IMR-90 (cell line): ENCODE measurements around the gene FRMD3. TPM values are rescaled to one million over a fixed set of nuclear protein-coding genes. Genes with fewer than 3 reads are reported as not detected.

ENCODE experiments used
- ATAC-seq: fragments of 200-7000 bp; cut with Tn5 transposase; 2 replicates; pipeline ENCODE4 v1.9.1; 2020; ENCODE audit warnings: low read depth, mild to moderate bottlenecking, moderate library complexity
- BruUV-seq: library from RNA; stranded (reverse); fragments of 400-500 nt; replicated peaks from 2 replicates; lab custom pipeline; 2021; lab: Mats Ljungman, UMichigan
- CTCF ChIA-PET: fragments of 300-600 bp; formaldehyde crosslinking; extraction: SDS; loops from one replicate; lab custom pipeline; 2021; ENCODE audit warnings: antibody characterized with exemption; lab: Yijun Ruan, JAX
- POLR2A ChIA-PET: fragments of 300-600 bp; sonication (Branson Sonifier 250); formaldehyde crosslinking; loops from one replicate; lab custom pipeline; 2022; ENCODE audit warnings: antibody characterized with exemption; ENCODE audit not compliant: unreplicated experiment; lab: Charles Lee
- DNase-seq: peaks from one replicate; pipeline ENCODE4 v3.0.0; 2013
- H2AFZ ChIP-seq: replicated peaks from 2 replicates; pipeline ENCODE3; 2013; ENCODE audit warnings: low read length, mild to moderate bottlenecking; ENCODE audit not compliant: poor library complexity
- H2AK5ac ChIP-seq: 2 replicates; pipeline ENCODE4 v1.6.1; 2013; ENCODE audit warnings: low read depth, low read length, inconsistent platforms
- H2AK9ac ChIP-seq: replicated peaks from 2 replicates; pipeline ENCODE3; 2013; ENCODE audit warnings: mild to moderate bottlenecking, low read depth, low read length, moderate library complexity; ENCODE audit not compliant: poor library complexity
- H2BK120ac ChIP-seq: 2 replicates; pipeline ENCODE4 v1.6.1; 2013; ENCODE audit warnings: low read depth, low read length, inconsistent platforms
- H2BK15ac ChIP-seq: 3 replicates; pipeline ENCODE4 v1.6.1; 2013; ENCODE audit warnings: low read depth, low read length, inconsistent platforms
- H2BK20ac ChIP-seq: 2 replicates; pipeline ENCODE4 v1.6.1; 2013; ENCODE audit warnings: low read depth, mild to moderate bottlenecking, inconsistent platforms, low read length, moderate library complexity
- H2BK5ac ChIP-seq: 2 replicates; pipeline ENCODE4 v1.6.1; 2013; ENCODE audit warnings: mild to moderate bottlenecking, low read depth, low read length, inconsistent platforms; ENCODE audit not compliant: poor library complexity, severe bottlenecking
- H3K14ac ChIP-seq: replicated peaks from 2 replicates; pipeline ENCODE4 v1.6.1; 2013; ENCODE audit warnings: low read depth, low read length, inconsistent platforms
- H3K18ac ChIP-seq: 2 replicates; pipeline ENCODE4 v1.6.1; 2013; ENCODE audit warnings: low read depth, low read length, control low read depth
- H3K23ac ChIP-seq: 2 replicates; pipeline ENCODE4 v1.6.1; 2013; ENCODE audit warnings: low read depth, low read length, inconsistent platforms
- H3K27ac ChIP-seq: 2 replicates; pipeline ENCODE4 v1.5.1; 2013; ENCODE audit warnings: mild to moderate bottlenecking, control low read depth, low read length; ENCODE audit not compliant: insufficient read depth
- H3K27me3 ChIP-seq: 2 replicates; pipeline ENCODE4 v1.6.1; 2013; ENCODE audit warnings: low read length; ENCODE audit not compliant: control insufficient read depth, insufficient read depth
- H3K36me3 ChIP-seq: 2 replicates; pipeline ENCODE4 v1.6.1; 2013; ENCODE audit warnings: low read length, mixed read lengths; ENCODE audit not compliant: control insufficient read depth, insufficient read depth
- H3K4ac ChIP-seq: 2 replicates; pipeline ENCODE4 v1.6.1; 2013; ENCODE audit warnings: low read depth, low read length, inconsistent platforms
- H3K4me1 ChIP-seq: 2 replicates; pipeline ENCODE4 v1.6.1; 2013; ENCODE audit warnings: low read length, mixed read lengths; ENCODE audit not compliant: control insufficient read depth, insufficient read depth
- H3K4me2 ChIP-seq: 2 replicates; pipeline ENCODE4 v1.6.1; 2013; ENCODE audit warnings: low read depth, mild to moderate bottlenecking, control low read depth, low read length, moderate library complexity
- H3K4me3 ChIP-seq: 2 replicates; pipeline ENCODE4 v1.5.1; 2013; ENCODE audit warnings: low read depth, mild to moderate bottlenecking, control low read depth, low read length, moderate library complexity; ENCODE audit not compliant: insufficient read depth
- H3K56ac ChIP-seq: 2 replicates; pipeline ENCODE4 v1.6.1; 2013; ENCODE audit warnings: low read length, inconsistent platforms; ENCODE audit not compliant: insufficient read depth; ENCODE audit errors: extremely low read depth
- H3K79me1 ChIP-seq, 2 experiments: 2 replicates each; pipeline ENCODE4 v1.6.1; 2013; ENCODE audit warnings: low read length in 2 of 2, inconsistent platforms in 1 of 2, low read depth in 1 of 2
- H3K9ac ChIP-seq: 2 replicates; pipeline ENCODE4 v1.6.1; 2013; ENCODE audit warnings: low read depth, low read length, control low read depth
- H3K9me1 ChIP-seq: 2 replicates; pipeline ENCODE4 v1.6.1; 2013; ENCODE audit warnings: low read length, inconsistent platforms; ENCODE audit not compliant: insufficient read depth
- H3K9me3 ChIP-seq: 2 replicates; pipeline ENCODE4 v1.6.1; 2013; ENCODE audit warnings: low read length; ENCODE audit not compliant: control insufficient read depth, insufficient read depth
- H4K20me1 ChIP-seq: 2 replicates; pipeline ENCODE4 v1.6.1; 2013; ENCODE audit warnings: low read length, inconsistent platforms; ENCODE audit not compliant: insufficient read depth
- H4K5ac ChIP-seq: 2 replicates; pipeline ENCODE4 v1.6.1; 2013; ENCODE audit warnings: mild to moderate bottlenecking, low read depth, low read length, control low read depth
- H4K8ac ChIP-seq, 2 experiments: 2 replicates each; pipeline ENCODE4 v1.6.1; 2013; ENCODE audit warnings: low read depth in 2 of 2, low read length in 2 of 2, control low read depth in 1 of 2, inconsistent platforms in 1 of 2
- H4K91ac ChIP-seq: 2 replicates; pipeline ENCODE4 v1.6.1; 2013; ENCODE audit warnings: low read depth, low read length, inconsistent platforms; ENCODE audit not compliant: insufficient read depth
- BHLHE40 ChIP-seq: fragments of 150-350 bp; IDR thresholded peaks from 2 replicates; pipeline ENCODE4 v1.6.1; 2016; ENCODE audit warnings: mild to moderate bottlenecking, low read depth, low read length
- CEBPB ChIP-seq: IDR thresholded peaks from 2 replicates; pipeline ENCODE4 v1.6.1; 2012; ENCODE audit warnings: low read depth, low read length, improper control_type of control experiment
- CHD1 ChIP-seq: IDR thresholded peaks from 2 replicates; pipeline ENCODE4 v1.6.1; 2012; ENCODE audit warnings: low read depth, low read length, improper control_type of control experiment
- FOS ChIP-seq: fragments of 150-350 bp; IDR thresholded peaks from 2 replicates; pipeline ENCODE4 v1.6.1; 2016; ENCODE audit warnings: low read depth, low read length
- MAFK ChIP-seq: IDR thresholded peaks from 2 replicates; pipeline ENCODE4 v1.6.1; 2012; ENCODE audit warnings: low read depth, low read length, improper control_type of control experiment
- MAZ ChIP-seq: IDR thresholded peaks from 2 replicates; pipeline ENCODE4 v1.6.1; 2012; ENCODE audit warnings: low read depth, mild to moderate bottlenecking, low read length, improper control_type of control experiment, moderate library complexity, borderline replicate concordance
- MXI1 ChIP-seq: IDR thresholded peaks from 2 replicates; pipeline ENCODE4 v1.6.1; 2012; ENCODE audit warnings: low read depth, mild to moderate bottlenecking, low read length, moderate library complexity, borderline replicate concordance
- NFE2L2 ChIP-seq: fragments of 150-350 bp; IDR thresholded peaks from 2 replicates; pipeline ENCODE4 v1.6.1; 2016; ENCODE audit warnings: low read depth, mild to moderate bottlenecking, low read length
- POLR2A ChIP-seq: IDR thresholded peaks from 2 replicates; pipeline ENCODE4 v1.6.1; 2012; ENCODE audit warnings: mild to moderate bottlenecking, low read depth, low read length
- RAD21 ChIP-seq: IDR thresholded peaks from 2 replicates; pipeline ENCODE4 v1.6.1; 2012; ENCODE audit warnings: low read length, improper control_type of control experiment
- RCOR1 ChIP-seq: IDR thresholded peaks from 2 replicates; pipeline ENCODE4 v1.6.1; 2012; ENCODE audit warnings: mild to moderate bottlenecking, low read length, improper control_type of control experiment; ENCODE audit not compliant: insufficient replicate concordance
- RFX5 ChIP-seq: IDR thresholded peaks from 2 replicates; pipeline ENCODE4 v1.8.0; 2012; ENCODE audit warnings: low read depth, mild to moderate bottlenecking, low read length, moderate library complexity
- SMC3 ChIP-seq: fragments of 150-350 bp; IDR thresholded peaks from 2 replicates; pipeline ENCODE4 v1.6.1; 2016; ENCODE audit warnings: low read depth, mild to moderate bottlenecking, antibody characterized with exemption, low read length, moderate library complexity
- WGBS, 2 experiments: methylation state at CpG; one replicate each; pipeline versions ENCODE4 v1.1.5 to v1.1.7; 2013; ENCODE audit warnings: missing lambda C conversion rate in 2 of 2; ENCODE audit not compliant: insufficient read length in 1 of 2; ENCODE audit errors: extremely low coverage in 2 of 2; 5-methylcytosine and 5-hydroxymethylcytosine counted together
- dilution Hi-C: fragments of 300-500 bp; cut with HindIII; formaldehyde crosslinking; loops from one replicate; pipeline ENCODE4 v1.14.3; 2018; ENCODE audit warnings: low sequenced_read_pairs; ENCODE audit not compliant: unreplicated experiment
- in situ Hi-C: fragments of 300-500 bp; cut with MboI; formaldehyde crosslinking; loops from 3 replicates; pipeline ENCODE4 v1.14.3; 2019; ENCODE audit warnings: low sequenced_read_pairs, inconsistent platforms, mixed read lengths
- intact Hi-C: fragments of 100-400 bp; cut with micrococcal nuclease; formaldehyde crosslinking; loops from 2 replicates; pipeline ENCODE4 v1.10.0; 2022
- polyA plus RNA-seq, 3 experiments: library from polyadenylated mRNA; depleted of rRNA; stranded (reverse); fragments of >200 nt; gene quantifications; 2 replicates each; pipeline ENCODE4 v1.2.3, GENCODE V29; 2012; ENCODE audit warnings: low replicate concordance in 1 of 3
- total RNA-seq: library from RNA; depleted of rRNA; stranded (reverse); fragments of >200 nt; gene quantifications from 2 replicates; pipeline ENCODE4 v1.2.3, GENCODE V29; 2012
- TF ChIP-seq, protein P1 (sequence below): conservative IDR thresholded peaks from 2 replicates; pipeline ENCODE4 v1.5.1; 2012; ENCODE audit warnings: mild to moderate bottlenecking, low read depth, low read length, improper control_type of control experiment
- TF ChIP-seq, protein P2 (sequence below): fragments of 150-350 bp; IDR thresholded peaks from 2 replicates; pipeline ENCODE4 v1.6.1; 2016; ENCODE audit warnings: low read depth, mild to moderate bottlenecking, low read length, moderate library complexity, borderline replicate concordance

FRMD3 gene
- total and polyA plus RNA-seq, 2 of the 4 experiments (the other 2 are of a cell fraction), result 0.02 to 0.18 TPM

GRCh38 chr9:83280790-83281189 lies 257.4 kb downstream of the FRMD3 start:
- ATAC-seq (no peak), DNase-seq (no peak)
- Histone ChIP-seq H3K9ac (no peak overlapping the region), H3K27ac (no peak overlapping the region), H3K9me3 (peaks cover 3% of the 10 kb centered on the region; the same call in 1 of the 2 replicates), H3K4me2 (no peak overlapping the region), H3K9me1 (no peaks in the 10 kb centered on the region), H3K18ac (no peak overlapping the region), H3K23ac (no peak overlapping the region), H3K4me3 (no peak overlapping the region), H2BK20ac (no peak overlapping the region), H3K36me3 (no peaks in the 10 kb centered on the region), H2BK5ac (no peak overlapping the region), H2AFZ (no peak overlapping the region), H2AK5ac (no peak overlapping the region), H3K56ac (no peak overlapping the region), H4K20me1 (no peaks in the 10 kb centered on the region), H3K14ac (no peak overlapping the region), H4K5ac (no peak overlapping the region), H3K4ac (no peak overlapping the region), H3K4me1 (no peaks in the 10 kb centered on the region), H4K91ac (no peak overlapping the region), H3K79me1 (no peaks in the 10 kb centered on the region), H2BK120ac (no peak overlapping the region), H2BK15ac (no peak overlapping the region), H2AK9ac (no peak overlapping the region), H3K27me3 (no peaks in the 10 kb centered on the region), H4K8ac (no peak overlapping the region)
- intact Hi-C loops (no loop called here), dilution Hi-C loops (no loop called here), in situ Hi-C loops (no loop called here)
- ChIA-PET POLR2A (no interaction called here), CTCF (no interaction called here)
- WGBS, 2 experiments, result no CpG with 5 or more reads among the region's 2 CpGs
- TF ChIP-seq, protein P1, sequence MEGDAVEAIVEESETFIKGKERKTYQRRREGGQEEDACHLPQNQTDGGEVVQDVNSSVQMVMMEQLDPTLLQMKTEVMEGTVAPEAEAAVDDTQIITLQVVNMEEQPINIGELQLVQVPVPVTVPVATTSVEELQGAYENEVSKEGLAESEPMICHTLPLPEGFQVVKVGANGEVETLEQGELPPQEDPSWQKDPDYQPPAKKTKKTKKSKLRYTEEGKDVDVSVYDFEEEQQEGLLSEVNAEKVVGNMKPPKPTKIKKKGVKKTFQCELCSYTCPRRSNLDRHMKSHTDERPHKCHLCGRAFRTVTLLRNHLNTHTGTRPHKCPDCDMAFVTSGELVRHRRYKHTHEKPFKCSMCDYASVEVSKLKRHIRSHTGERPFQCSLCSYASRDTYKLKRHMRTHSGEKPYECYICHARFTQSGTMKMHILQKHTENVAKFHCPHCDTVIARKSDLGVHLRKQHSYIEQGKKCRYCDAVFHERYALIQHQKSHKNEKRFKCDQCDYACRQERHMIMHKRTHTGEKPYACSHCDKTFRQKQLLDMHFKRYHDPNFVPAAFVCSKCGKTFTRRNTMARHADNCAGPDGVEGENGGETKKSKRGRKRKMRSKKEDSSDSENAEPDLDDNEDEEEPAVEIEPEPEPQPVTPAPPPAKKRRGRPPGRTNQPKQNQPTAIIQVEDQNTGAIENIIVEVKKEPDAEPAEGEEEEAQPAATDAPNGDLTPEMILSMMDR, result no peak
- TF ChIP-seq CHD1 (no peak), RFX5 (no peak), MXI1 (no peak), FOS (no peak), SMC3 (no peak), RAD21 (no peak), RCOR1 (no peak), BHLHE40 (no peak), CEBPB (no peak), MAZ (no peak), POLR2A (no peak), MAFK (no peak), NFE2L2 (no peak)
- TF ChIP-seq, protein P2, sequence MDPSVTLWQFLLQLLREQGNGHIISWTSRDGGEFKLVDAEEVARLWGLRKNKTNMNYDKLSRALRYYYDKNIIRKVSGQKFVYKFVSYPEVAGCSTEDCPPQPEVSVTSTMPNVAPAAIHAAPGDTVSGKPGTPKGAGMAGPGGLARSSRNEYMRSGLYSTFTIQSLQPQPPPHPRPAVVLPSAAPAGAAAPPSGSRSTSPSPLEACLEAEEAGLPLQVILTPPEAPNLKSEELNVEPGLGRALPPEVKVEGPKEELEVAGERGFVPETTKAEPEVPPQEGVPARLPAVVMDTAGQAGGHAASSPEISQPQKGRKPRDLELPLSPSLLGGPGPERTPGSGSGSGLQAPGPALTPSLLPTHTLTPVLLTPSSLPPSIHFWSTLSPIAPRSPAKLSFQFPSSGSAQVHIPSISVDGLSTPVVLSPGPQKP, result no peak
- BruUV-seq, result no TSS peak
